ENCODE data around the gene PRKCE. TPM values are rescaled to one million over a fixed set of nuclear protein-coding genes. Genes with fewer than 3 reads are reported as not detected.

Gene PRKCE
- total RNA-seq, 2 experiments from 2014 or later, result 7.0 to 7.3 TPM

DNA sequence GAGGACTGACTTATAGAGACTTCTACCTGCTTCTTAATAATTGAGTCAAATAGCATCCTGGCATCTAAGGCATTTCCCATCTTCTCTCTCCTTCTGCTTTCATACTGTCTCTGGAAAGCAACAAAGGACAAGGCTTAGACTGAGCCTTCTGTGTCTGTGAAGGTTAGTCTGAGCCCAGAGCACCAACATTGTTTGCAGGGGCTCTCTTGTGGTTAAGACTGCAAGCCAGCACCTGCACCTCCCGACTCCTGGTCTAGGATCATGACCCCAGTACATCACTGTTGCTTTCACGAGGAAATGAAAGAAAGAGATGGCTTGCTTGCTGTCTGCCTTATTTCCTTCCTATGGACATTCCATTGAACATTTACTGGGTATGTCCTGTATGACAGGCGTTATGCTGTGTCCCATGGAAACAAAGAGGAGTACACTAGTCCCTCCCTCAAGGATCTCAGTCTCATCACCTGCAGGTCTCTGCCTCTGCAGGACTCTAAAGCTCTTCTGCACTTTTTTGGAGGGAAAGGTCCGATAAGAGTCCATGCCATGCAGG lies 330.0 kb downstream of the PRKCE start:
- ChIA-PET POLR2A (no interaction called here), CTCF (no interaction called here)

DNA sequence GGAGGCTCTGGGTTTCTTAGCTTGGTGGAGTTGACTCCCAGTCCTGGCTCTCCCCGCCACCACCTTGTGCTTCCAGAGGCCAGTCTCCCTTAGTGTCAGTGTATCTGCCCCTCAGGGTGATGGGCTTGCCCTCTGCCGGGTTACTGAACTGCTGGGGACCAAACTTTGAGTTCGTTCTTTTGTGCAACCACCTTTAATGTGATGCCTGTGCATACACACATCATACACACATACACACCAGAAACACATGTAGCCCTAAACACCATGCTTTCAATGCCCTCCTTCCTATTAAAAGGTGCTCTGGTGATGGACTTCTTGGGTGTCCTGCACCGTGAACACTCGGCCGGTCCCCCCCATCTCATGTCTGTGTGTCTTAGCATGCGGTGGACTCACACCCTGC lies 330.6 kb downstream of the PRKCE start:
- ChIA-PET POLR2A (no interaction called here), CTCF (no interaction called here)

GRCh38 chr2:45983213-45983612 lies 331.7 kb downstream of the PRKCE start:
- POLR2A ChIA-PET, result no interaction called here
- CTCF ChIA-PET, result interaction anchor here (0.6 kb wide), 1 partner anchor 486 kb away, joined by 3 read pairs; no protein-coding TSS in a partner anchor

DNA sequence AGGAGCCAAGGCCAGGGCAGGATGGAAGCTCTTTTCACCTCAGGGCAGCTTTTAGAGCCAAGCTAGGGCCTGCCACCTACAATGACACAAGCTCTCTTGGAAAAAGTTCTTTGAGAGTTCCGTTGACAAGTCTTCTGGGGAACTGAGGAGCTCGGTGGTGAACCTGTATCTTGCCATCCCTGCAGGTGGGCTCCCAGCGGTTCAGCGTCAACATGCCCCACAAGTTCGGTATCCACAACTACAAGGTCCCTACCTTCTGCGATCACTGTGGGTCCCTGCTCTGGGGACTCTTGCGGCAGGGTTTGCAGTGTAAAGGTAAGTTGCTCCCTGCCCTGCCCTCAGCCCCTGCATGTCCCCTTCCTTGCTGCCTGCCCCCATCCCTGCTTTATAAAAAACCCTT lies 332.9 kb downstream of the PRKCE start:
- CTCF ChIA-PET, result no interaction called here
- POLR2A ChIA-PET, result no interaction called here

DNA sequence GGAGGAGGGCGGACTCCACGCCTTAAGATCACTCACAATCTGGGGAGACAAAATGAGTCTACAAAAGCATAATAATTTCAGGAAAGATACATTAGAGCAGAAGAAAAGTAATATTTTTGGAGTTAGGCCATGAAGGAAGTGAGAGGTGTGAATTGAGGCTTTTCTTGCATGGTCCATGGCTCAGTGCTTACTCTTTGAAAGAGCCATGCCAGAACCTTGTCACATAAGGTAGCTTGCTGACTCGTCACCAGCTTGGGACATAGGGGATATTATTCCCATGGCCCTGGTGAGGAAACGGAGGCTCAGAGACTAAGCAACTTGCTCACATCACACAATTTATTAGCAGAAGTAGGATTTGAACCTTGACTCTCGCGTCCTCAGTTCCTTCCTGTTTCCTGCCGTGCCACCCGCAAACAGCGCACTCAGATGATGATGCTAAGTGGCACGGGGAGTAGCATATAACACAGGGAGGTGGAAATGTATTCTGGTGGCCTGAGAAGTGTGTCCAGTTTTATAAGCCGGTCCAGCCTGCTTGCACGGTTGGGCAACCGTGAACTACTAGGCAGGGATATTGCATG lies 333.5 kb downstream of the PRKCE start:
- ChIA-PET POLR2A (no interaction called here), CTCF (no interaction called here)

DNA sequence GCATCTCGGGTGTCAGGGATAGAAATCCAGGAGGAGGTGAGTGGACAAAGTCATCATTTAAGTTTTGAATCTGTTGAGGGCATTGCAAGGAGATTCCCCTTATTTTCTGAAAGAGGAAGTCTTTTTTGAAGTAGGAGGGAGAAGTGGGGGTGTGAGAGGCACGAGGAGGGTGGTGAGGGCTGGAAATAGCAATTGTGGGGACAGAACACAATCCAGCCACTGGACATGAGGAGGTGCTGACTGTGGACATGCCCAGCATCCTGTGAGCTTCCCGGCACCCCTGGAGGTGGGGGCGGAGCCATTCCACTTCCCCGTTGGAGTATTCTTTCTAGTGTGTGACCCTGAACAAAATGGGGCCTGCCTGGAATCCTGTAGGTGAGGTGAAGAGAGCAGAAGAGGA lies 335.0 kb downstream of the PRKCE start:
- ChIA-PET CTCF (no interaction called here), POLR2A (no interaction called here)

DNA sequence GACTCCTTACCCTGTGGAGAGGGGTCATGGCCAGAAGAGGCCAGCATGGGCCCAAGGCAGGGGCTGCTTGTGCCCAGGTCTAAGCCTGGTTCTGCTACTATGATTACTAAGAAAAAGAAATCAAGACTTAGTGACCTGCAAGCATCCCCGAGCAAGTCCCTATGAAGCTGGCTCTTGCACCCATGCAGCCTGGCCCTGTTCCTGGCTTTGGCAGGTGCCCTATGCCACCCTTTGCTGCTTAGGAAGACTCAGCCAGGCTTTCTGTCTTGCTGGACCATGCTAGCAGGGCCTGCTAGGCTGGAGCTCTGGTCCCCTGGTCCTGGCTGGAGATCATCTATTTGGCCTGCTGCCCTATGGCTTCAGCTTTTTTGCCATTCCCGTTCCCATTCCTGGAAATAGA lies 336.4 kb downstream of the PRKCE start:
- CTCF ChIA-PET, result interaction anchor here (1.4 kb wide), 1 partner anchor 473 kb away, joined by 3 read pairs; no protein-coding TSS in a partner anchor
- POLR2A ChIA-PET, result no interaction called here

GRCh38 chr2:45988879-45989278 lies 337.4 kb downstream of the PRKCE start:
- ChIA-PET CTCF (interaction anchor here (0.5 kb wide), 1 partner anchor 352 kb away, joined by 3 read pairs; no protein-coding TSS in a partner anchor), POLR2A (no interaction called here)

- POLR2A ChIA-PET, result no interaction called here
- CTCF ChIA-PET, result no interaction called here
Observed at GRCh38 chr2:45990131-45990530, 338.7 kb downstream of the PRKCE start.

- POLR2A ChIA-PET, result no interaction called here
- CTCF ChIA-PET, result interaction anchor here (0.8 to 1.6 kb wide), 5 partner anchors 27 to 599 kb away, joined by 3 to 6 read pairs (median 4); no protein-coding TSS in a partner anchor
Observed at GRCh38 chr2:45992021-45992740, 340.7 kb downstream of the PRKCE start.

- CTCF ChIA-PET, result interaction anchor here (0.6 to 1.6 kb wide), 13 partner anchors 13 to 599 kb away, joined by 3 to 7 read pairs (median 4); no protein-coding TSS in a partner anchor
- POLR2A ChIA-PET, result no interaction called here
Observed at GRCh38 chr2:45992741-45993475, 341.4 kb downstream of the PRKCE start.

DNA sequence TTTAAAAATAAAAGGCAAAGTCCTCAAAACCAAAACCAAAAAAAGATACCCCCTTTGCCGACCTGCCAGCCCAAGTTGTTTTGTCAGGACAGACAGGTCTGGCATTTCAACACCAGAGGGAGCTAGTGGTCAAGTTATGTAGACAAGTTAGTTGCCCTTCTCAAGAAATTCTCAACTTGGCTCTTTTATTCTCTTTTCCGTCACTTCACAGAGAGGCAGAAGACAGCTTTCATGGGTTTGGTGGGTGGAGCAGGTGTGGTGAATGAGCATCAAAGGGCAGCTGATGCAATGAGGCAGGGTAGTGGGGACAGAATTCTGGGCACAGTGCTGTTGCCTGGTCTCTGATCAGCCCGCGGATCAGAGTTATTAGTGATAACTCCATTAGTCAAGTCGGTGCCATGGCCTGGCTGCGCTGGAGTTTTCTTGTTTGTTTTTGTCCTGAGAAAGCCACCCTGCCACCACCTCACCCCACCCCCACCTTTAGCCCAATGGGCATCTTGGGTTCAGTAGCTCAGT lies 342.1 kb downstream of the PRKCE start:
- ChIA-PET POLR2A (interaction anchor here (0.7 kb wide), 1 partner anchor 470 kb away, joined by 3 read pairs; no protein-coding TSS in a partner anchor), CTCF (interaction anchor here (0.8 to 1.6 kb wide), 10 partner anchors 12 to 470 kb away, joined by 3 to 7 read pairs (median 4); no protein-coding TSS in a partner anchor)

DNA sequence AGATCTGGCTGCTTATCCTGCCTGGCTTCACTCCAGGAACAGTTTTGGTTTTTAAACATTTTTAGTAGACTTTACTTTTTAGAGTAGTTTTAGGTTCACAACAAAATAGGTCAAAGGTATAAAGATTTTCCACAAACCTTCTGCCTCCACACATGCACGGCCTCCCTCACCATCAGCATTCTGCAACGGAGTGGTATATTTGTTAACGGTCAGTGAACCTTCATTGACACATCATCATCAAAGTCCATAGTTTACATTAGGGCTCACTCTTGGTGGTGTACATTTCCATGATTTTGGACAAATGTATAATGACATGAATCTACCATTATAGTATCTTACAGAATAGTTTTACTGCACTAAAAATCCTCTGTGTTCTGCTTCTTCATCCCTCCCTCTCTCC lies 342.6 kb downstream of the PRKCE start:
- POLR2A ChIA-PET, result interaction anchor here (0.7 kb wide), 1 partner anchor 470 kb away, joined by 3 read pairs; no protein-coding TSS in a partner anchor
- CTCF ChIA-PET, result interaction anchor here (0.8 to 1.6 kb wide), 7 partner anchors 12 to 469 kb away, joined by 3 to 7 read pairs (median 4); no protein-coding TSS in a partner anchor

- ChIA-PET CTCF (interaction anchor here (0.6 kb wide), 1 partner anchor 642 kb away, joined by 3 read pairs; no protein-coding TSS in a partner anchor), POLR2A (no interaction called here)
Observed at GRCh38 chr2:46000660-46001059, 349.2 kb downstream of the PRKCE start.

DNA sequence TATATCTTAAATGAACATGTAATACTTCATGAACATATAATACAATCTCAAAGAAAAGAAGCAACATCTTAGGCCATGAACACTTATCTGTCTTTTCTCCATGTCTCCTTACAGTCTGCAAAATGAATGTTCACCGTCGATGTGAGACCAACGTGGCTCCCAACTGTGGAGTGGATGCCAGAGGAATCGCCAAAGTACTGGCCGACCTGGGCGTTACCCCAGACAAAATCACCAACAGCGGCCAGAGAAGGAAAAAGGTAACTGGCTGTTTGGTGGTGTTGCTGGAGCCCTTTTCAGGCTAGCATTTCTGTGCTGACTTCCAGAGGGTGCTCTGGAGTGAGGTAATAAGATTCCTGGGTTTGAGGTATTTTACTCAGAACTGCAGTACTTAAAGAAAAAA lies 349.8 kb downstream of the PRKCE start:
- ChIA-PET POLR2A (no interaction called here), CTCF (no interaction called here)

- CTCF ChIA-PET, result no interaction called here
- POLR2A ChIA-PET, result no interaction called here
Observed at GRCh38 chr2:46001741-46002506, 350.4 kb downstream of the PRKCE start.

- CTCF ChIA-PET, result no interaction called here
- POLR2A ChIA-PET, result no interaction called here
Observed at GRCh38 chr2:46002507-46002883, 351.0 kb downstream of the PRKCE start.

DNA sequence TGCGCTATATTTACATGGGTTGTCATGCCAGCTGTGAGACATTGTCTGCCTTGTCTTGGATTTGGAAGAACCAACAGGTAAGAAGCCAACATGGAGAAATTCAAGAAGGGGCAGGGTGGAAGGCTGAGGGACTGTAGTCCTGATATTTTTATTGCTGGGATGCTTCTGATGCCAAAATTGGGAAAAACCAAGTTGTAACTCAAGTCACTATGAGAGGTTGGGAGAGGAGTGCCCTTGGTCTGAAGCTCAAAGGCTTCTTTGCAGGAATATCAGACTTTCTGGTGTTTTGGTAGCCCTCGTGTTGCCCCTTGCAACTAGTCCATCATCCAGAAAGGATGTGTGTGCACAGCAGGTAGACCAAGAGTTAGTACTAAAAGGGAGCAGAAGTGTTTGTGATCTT lies 351.5 kb downstream of the PRKCE start:
- ChIA-PET POLR2A (no interaction called here), CTCF (no interaction called here)

DNA sequence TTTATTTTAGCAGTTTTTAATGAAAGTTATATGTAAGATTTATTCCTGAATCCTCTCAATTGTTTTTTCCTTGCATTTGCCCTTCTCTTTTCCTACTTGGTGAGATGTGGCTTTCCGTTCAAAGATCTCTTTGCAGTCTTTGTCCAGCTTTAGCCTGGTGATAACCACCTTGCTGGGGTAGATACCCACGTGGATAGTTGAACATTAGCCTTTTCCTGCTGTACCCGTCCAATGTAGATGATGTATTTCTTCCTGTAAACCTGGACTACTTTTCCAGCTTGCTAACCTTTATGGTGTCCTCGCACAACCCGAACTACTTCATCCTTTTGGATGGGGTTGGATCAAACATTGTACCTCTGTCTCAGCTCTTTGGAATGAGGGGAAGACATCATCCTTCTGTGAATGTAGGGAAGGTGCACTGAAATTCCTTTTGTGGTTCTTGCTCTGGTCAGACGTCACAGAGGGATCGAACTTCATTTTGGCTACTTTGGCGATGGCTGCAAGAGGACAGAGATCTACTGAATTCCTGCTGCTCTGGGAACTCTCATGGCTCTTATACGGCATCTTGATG lies 352.5 kb downstream of the PRKCE start:
- ChIA-PET POLR2A (no interaction called here), CTCF (no interaction called here)
